HCT116 (cell line): Measurements from ENCODE around the gene LGR6. TPM values are rescaled to one million over a fixed set of nuclear protein-coding genes. Genes with fewer than 3 reads are reported as not detected.

Source experiments
- ATAC-seq: fragments of 200-7000 bp; cut with Tn5 transposase; 2 replicates; pipeline ENCODE4 v1.9.1; 2020; ENCODE audit warnings: mild to moderate bottlenecking, moderate library complexity
- BruUV-seq: library from RNA; stranded (reverse); fragments of 400-500 nt; replicated peaks from 2 replicates; lab custom pipeline; 2021; lab: Mats Ljungman, UMichigan
- CTCF ChIA-PET: fragments of 300-600 bp; sonication (Branson Sonifier 250); formaldehyde crosslinking; loops from one replicate; lab custom pipeline; 2021; ENCODE audit warnings: antibody characterized with exemption; lab: Charles Lee
- POLR2A ChIA-PET: fragments of 300-600, 350-600 bp; sonication (Branson Sonifier 250); formaldehyde crosslinking; loops from one replicate; lab custom pipeline; 2021; ENCODE audit warnings: antibody characterized with exemption; lab: Charles Lee
- RAD21 ChIA-PET, 2 experiments: fragments of 300-600 bp; sonication (Branson Sonifier 250); formaldehyde crosslinking; loops; one replicate each; lab custom pipeline; 2023; ENCODE audit warnings: low total read pairs in 2 of 2; ENCODE audit not compliant: uncharacterized antibody in 2 of 2, unreplicated experiment in 2 of 2, low non-redundant PET in 1 of 2; lab: Charles Lee
- DNase-seq: peaks from one replicate; pipeline ENCODE4 v3.0.0-alpha.2; 2010; ENCODE audit warnings: low read depth, low spot score
- H2AFZ ChIP-seq: fragments of 200-600 bp; shearing (Covaris generic), sonication (generic); 2 replicates; pipeline ENCODE4 v1.6.1; 2017; ENCODE audit warnings: low read depth, mixed run types, mixed read lengths, antibody characterized with exemption, low read length; ENCODE audit not compliant: poor library complexity, severe bottlenecking
- H3K27ac ChIP-seq: 2 replicates; pipeline ENCODE4 v1.5.1; 2012; ENCODE audit warnings: low read depth, low read length
- H3K27me3 ChIP-seq: fragments of 200-600 bp; sonication (generic); 2 replicates; pipeline ENCODE4 v1.6.1; 2016; ENCODE audit warnings: mixed run types, low read length, mixed read lengths; ENCODE audit not compliant: insufficient read depth
- H3K36me3 ChIP-seq, 2 experiments: fragments of 200-500 bp in 1 of 2; fragments of 200-600 bp in 1 of 2; sonication (Bioruptor generic) in 1 of 2; sonication (generic) in 1 of 2; 2 replicates each; pipeline versions ENCODE4 v1.5.1 to v1.6.1; 2014 to 2016; ENCODE audit warnings: low read length in 2 of 2, inconsistent platforms in 1 of 2, mixed read lengths in 1 of 2, mixed run types in 1 of 2; ENCODE audit not compliant: insufficient read depth in 2 of 2, control insufficient read depth in 1 of 2
- H3K4me1 ChIP-seq, 2 experiments: fragments of 200-600 bp in 1 of 2; sonication (generic) in 1 of 2; 2 replicates each; pipeline versions ENCODE4 v1.5.1 to v1.6.1; 2012 to 2017; ENCODE audit warnings: low read length in 2 of 2, inconsistent platforms in 1 of 2, mild to moderate bottlenecking in 1 of 2, mixed read lengths in 1 of 2, mixed run types in 1 of 2, moderate library complexity in 1 of 2; ENCODE audit not compliant: insufficient read depth in 2 of 2, control insufficient read depth in 1 of 2
- H3K4me2 ChIP-seq: fragments of 200-600 bp; sonication (generic); 2 replicates; pipeline ENCODE4 v1.6.1; 2017; ENCODE audit warnings: mixed run types, low read length, mixed read lengths
- H3K4me3 ChIP-seq, 2 experiments: fragments of 200-600 bp in 1 of 2; sonication (generic) in 1 of 2; replicated peaks in 1 of 2; 2 replicates each; pipeline ENCODE4 v1.5.1; 2011 to 2016; ENCODE audit warnings: low read length in 2 of 2, control low read depth in 1 of 2, low read depth in 1 of 2, mild to moderate bottlenecking in 1 of 2, mixed read lengths in 1 of 2, mixed run types in 1 of 2
- H3K79me2 ChIP-seq: fragments of 200-600 bp; sonication (generic); 2 replicates; pipeline ENCODE4 v1.6.1; 2017; ENCODE audit warnings: mild to moderate bottlenecking, mixed run types, low read length, moderate library complexity, mixed read lengths; ENCODE audit not compliant: insufficient read depth
- H3K9ac ChIP-seq: fragments of 200-600 bp; sonication (generic); 2 replicates; pipeline ENCODE4 v1.6.1; 2016; ENCODE audit warnings: low read length, mixed read lengths
- H3K9me2 ChIP-seq: fragments of 200-600 bp; sonication (generic), shearing (Covaris generic); 2 replicates; pipeline ENCODE4 v1.6.1; 2017; ENCODE audit warnings: mixed run types, mild to moderate bottlenecking, moderate library complexity; ENCODE audit not compliant: insufficient read depth
- H3K9me3 ChIP-seq, 2 experiments: fragments of 200-500 bp in 1 of 2; fragments of 200-600 bp in 1 of 2; sonication (Bioruptor generic) in 1 of 2; sonication (generic) in 1 of 2; 2 replicates each; pipeline ENCODE4 v1.6.1; 2014 to 2017; ENCODE audit warnings: low read length in 2 of 2, mixed read lengths in 2 of 2, inconsistent platforms in 1 of 2, low read depth in 1 of 2, mild to moderate bottlenecking in 1 of 2, mixed run types in 1 of 2, moderate library complexity in 1 of 2; ENCODE audit not compliant: control insufficient read depth in 1 of 2, insufficient read depth in 1 of 2
- H4K20me1 ChIP-seq: fragments of 200-600 bp; sonication (generic), shearing (Covaris generic); 2 replicates; pipeline ENCODE4 v1.6.1; 2017; ENCODE audit warnings: mixed run types, mild to moderate bottlenecking, moderate library complexity; ENCODE audit not compliant: insufficient read depth
- CBX3 ChIP-seq: IDR thresholded peaks from 2 replicates; pipeline ENCODE4 v1.6.1; 2012; ENCODE audit warnings: low read depth
- CEBPB ChIP-seq: IDR thresholded peaks from 2 replicates; pipeline ENCODE4 v1.6.1; 2012; ENCODE audit warnings: low read depth
- EGR1 ChIP-seq: IDR thresholded peaks from 2 replicates; pipeline ENCODE4 v1.6.1; 2012; ENCODE audit warnings: low read depth
- EZH2 ChIP-seq: fragments of 200-600 bp; sonication (generic); IDR thresholded peaks from 2 replicates; pipeline ENCODE4 v1.6.1; 2017; ENCODE audit warnings: antibody characterized with exemption, mixed run types
- FOSL1 ChIP-seq: IDR thresholded peaks from 2 replicates; pipeline ENCODE4 v1.6.1; 2012; ENCODE audit warnings: low read depth
- JUND ChIP-seq: IDR thresholded peaks from 2 replicates; pipeline ENCODE4 v1.6.1; 2012
- POLR2A ChIP-seq: IDR thresholded peaks from 2 replicates; pipeline ENCODE4 v1.7.0; 2011; ENCODE audit warnings: borderline replicate concordance; ENCODE audit not compliant: insufficient read depth, insufficient read length; ENCODE audit errors: extremely low read depth
- RAD21 ChIP-seq: IDR thresholded peaks from 2 replicates; pipeline ENCODE4 v1.6.1; 2012; ENCODE audit warnings: low read depth, mild to moderate bottlenecking
- SIN3A ChIP-seq: IDR thresholded peaks from 2 replicates; pipeline ENCODE4 v1.6.1; 2012; ENCODE audit warnings: low read depth
- intact Hi-C: fragments of 100-400 bp; cut with micrococcal nuclease; formaldehyde crosslinking; loops from 2 replicates; pipeline ENCODE4 v1.10.0; 2022
- total RNA-seq: library from RNA; stranded (reverse); gene quantifications from one replicate; pipeline ENCODE4 v1.2.1, GENCODE V29; 2021; ENCODE audit not compliant: unreplicated experiment
- TF ChIP-seq, protein P1 (sequence below): IDR thresholded peaks from 2 replicates; pipeline ENCODE4 v1.6.1; 2012
- TF ChIP-seq, protein P2 (sequence below): IDR thresholded peaks from 2 replicates; pipeline ENCODE4 v1.6.1; 2012; ENCODE audit warnings: low read depth

The LGR6 gene
- total RNA-seq, 1 experiment from 2014 or later = 0.20 TPM

DNA sequence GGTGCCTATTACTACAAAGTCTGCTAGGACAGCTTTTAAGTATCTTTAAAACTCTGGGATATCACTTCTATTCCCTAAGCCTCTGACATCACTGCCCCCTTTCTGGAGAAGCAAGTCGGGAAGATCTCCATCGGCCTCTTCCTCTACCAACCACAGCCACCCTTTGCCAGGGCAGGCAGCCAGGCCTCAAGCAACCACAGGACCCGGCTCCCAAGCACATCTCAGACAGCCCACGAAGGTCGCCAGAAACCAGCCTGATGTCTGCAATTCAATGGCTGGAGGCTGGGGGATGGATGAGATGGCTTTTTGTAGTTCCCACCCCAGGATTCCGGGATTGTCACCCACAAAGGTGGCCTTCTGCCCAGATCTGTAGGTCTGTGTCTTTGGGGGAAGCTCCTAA lies 70.7 kb downstream of the LGR6 start:
- Histone ChIP-seq H3K9ac (no peak overlapping the region), H3K4me3 (no peak overlapping the region), H3K36me3 (no peaks in the 10 kb centered on the region), H3K27me3 (peaks cover 63% of the 10 kb centered on the region), H3K9me2 (no peaks in the 10 kb centered on the region), H3K9me3 (no peaks in the 10 kb centered on the region), H2AFZ (no peak overlapping the region), H3K79me2 (no peaks in the 10 kb centered on the region), H4K20me1 (no peaks in the 10 kb centered on the region), H3K4me2 (no peak overlapping the region), H3K27ac (no peak overlapping the region), H3K4me1 (no peaks in the 10 kb centered on the region)
- DNase-seq = no peak
- no TSS peak for BruUV-seq
- RAD21 ChIA-PET = interaction anchor here in 1 of 2 experiments (0.6 kb wide), 1 partner anchor 75 kb away, joined by 3 read pairs; no protein-coding TSS in a partner anchor
- CTCF ChIA-PET = interaction anchor here (1.1 kb wide), 1 partner anchor 10 kb away, joined by 4 read pairs; no protein-coding TSS in a partner anchor
- POLR2A ChIA-PET = no interaction called here
- no peak for TF ChIP-seq POLR2A
- no peak for TF ChIP-seq FOSL1
- TF ChIP-seq, protein P1, sequence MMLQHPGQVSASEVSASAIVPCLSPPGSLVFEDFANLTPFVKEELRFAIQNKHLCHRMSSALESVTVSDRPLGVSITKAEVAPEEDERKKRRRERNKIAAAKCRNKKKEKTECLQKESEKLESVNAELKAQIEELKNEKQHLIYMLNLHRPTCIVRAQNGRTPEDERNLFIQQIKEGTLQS = no peak
- TF ChIP-seq JUND = no peak
- TF ChIP-seq SIN3A = no peak
- TF ChIP-seq CEBPB = no peak
- TF ChIP-seq CBX3 = no peak
- TF ChIP-seq EZH2 = no peak
- TF ChIP-seq, protein P2, sequence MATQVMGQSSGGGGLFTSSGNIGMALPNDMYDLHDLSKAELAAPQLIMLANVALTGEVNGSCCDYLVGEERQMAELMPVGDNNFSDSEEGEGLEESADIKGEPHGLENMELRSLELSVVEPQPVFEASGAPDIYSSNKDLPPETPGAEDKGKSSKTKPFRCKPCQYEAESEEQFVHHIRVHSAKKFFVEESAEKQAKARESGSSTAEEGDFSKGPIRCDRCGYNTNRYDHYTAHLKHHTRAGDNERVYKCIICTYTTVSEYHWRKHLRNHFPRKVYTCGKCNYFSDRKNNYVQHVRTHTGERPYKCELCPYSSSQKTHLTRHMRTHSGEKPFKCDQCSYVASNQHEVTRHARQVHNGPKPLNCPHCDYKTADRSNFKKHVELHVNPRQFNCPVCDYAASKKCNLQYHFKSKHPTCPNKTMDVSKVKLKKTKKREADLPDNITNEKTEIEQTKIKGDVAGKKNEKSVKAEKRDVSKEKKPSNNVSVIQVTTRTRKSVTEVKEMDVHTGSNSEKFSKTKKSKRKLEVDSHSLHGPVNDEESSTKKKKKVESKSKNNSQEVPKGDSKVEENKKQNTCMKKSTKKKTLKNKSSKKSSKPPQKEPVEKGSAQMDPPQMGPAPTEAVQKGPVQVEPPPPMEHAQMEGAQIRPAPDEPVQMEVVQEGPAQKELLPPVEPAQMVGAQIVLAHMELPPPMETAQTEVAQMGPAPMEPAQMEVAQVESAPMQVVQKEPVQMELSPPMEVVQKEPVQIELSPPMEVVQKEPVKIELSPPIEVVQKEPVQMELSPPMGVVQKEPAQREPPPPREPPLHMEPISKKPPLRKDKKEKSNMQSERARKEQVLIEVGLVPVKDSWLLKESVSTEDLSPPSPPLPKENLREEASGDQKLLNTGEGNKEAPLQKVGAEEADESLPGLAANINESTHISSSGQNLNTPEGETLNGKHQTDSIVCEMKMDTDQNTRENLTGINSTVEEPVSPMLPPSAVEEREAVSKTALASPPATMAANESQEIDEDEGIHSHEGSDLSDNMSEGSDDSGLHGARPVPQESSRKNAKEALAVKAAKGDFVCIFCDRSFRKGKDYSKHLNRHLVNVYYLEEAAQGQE = no peak
- no peak for TF ChIP-seq RAD21
- no peak for TF ChIP-seq EGR1
- intact Hi-C loops = no loop called here
- ATAC-seq = no peak
